Activated T-cell treated with anti-CD3 and anti-CD28 coated beads, Interleukin-2, amount 50 U/mL, for 48 hours (primary cell): Measurements from ENCODE around the gene NEK7.
"Not testable (repeated sequence)": the region's sequence is repeated elsewhere in the genome, so short reads cannot be mapped to it uniquely, and the experiment has no call there.

Source experiments
- DNase-seq, 2 experiments: peaks; one replicate each; pipeline ENCODE4 v3.0.0-alpha.2; 2020

The NEK7 gene

GRCh38 chr1:198212126-198212525 is 55.3 kb downstream of the NEK7 start:
- no peak for DNase-seq

- DNase-seq, result no peak
Observed at GRCh38 chr1:198212675-198213074, 55.9 kb downstream of the NEK7 start.

GRCh38 chr1:198214924-198215323 is 58.1 kb downstream of the NEK7 start:
- DNase-seq, result no peak

GRCh38 chr1:198220428-198220827 is 63.6 kb downstream of the NEK7 start:
- no peak for DNase-seq

GRCh38 chr1:198227010-198227409 is 70.2 kb downstream of the NEK7 start:
- not testable (repeated sequence) for DNase-seq

DNA sequence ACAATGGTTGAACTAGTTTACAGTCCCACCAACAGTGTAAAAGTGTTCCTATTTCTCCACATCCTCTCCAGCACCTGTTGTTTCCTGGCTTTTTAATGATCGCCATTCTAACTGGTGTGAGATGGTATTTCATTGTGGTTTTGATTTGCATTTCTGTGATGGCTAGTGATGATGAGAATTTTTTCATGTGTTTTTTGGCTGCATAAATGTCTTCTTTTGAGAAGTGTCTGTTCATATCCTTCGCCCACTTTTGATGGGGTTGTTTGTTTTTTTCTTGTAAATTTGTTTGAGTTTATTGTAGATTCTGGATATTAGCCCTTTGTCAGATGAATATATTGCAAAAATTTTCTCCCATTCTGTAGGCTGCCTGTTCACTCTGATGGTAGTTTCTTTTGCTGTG is 70.7 kb downstream of the NEK7 start:
- DNase-seq, result not testable (repeated sequence)

DNA sequence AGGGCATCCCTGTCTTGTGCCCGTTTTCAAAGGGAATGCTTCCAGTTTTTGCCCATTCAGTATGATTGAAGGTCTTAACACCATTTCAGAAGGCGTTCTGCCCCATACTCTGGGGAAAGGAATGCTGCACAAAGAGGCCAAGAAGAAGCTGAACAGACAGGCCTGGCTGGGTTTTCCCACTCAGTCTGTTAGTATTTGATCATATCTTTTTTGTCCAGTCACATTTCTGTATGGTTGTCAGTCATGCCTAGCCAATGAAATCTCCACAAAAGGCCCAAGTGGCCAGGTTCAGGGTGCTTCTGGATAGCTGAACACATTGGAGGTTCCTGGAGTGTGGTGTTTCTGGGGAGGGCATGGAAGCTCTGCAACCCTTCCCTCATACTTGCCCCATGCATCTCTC is 72.1 kb downstream of the NEK7 start:
- DNase-seq, result no peak

DNA sequence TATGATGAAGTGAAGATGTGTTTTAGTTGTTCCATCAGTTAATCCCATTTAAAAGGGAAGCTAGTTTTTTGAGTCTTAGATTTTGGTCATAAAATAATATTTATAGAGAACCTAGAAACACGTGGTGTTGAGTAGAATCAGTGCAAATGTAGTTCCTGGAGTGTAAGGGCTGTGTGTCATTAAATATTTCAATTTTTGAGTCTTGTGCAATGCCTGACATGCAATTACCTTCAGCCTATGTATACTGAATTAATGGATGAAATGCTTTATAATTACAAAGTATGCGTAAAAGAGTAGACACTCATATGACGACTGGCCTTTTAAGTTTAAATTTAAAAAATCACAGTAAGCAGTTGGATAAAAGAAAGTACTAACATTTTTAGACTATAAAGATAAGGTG is 75.0 kb downstream of the NEK7 start:
- no peak for DNase-seq

DNA sequence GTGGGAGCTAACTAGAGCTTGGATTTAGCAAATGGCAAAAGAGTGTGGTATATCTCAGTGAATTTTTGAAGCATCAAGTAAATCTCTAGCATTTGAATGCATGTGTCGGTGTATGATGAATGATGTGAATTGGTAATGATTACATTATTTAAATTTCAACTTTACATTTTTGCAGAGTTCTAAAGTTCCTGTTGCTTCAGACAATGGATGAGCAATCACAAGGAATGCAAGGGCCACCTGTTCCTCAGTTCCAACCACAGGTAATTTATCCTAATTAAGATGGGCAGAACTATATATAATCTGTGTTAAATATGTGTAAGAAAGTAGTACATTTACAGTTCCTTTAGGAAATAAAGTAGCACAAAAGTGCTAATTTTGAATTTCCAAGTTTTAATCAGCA is 75.6 kb downstream of the NEK7 start:
- no peak for DNase-seq

- no peak for DNase-seq
Observed at GRCh38 chr1:198232940-198233675, 76.3 kb downstream of the NEK7 start.

- no peak for DNase-seq
Observed at GRCh38 chr1:198234520-198235251, 77.9 kb downstream of the NEK7 start.

DNA sequence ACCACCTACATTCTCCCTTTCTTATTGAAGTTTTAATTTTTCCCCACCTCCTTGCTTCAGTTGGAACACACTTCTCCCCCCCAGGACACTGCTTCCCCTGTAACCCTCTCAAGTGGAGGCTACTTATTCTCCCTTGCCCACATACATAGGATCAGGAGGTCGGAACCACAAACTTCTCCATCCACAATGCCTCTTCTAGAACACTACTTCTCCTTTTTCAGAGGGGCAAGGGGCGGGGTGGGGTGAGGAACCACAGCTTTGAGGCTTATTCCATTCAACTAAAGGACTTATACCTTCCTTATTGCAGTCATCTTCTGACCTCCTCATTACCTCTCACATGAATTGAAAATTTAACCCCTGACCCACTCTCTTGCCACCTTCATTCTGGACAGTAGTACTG is 81.3 kb downstream of the NEK7 start:
- DNase-seq, result no peak

DNA sequence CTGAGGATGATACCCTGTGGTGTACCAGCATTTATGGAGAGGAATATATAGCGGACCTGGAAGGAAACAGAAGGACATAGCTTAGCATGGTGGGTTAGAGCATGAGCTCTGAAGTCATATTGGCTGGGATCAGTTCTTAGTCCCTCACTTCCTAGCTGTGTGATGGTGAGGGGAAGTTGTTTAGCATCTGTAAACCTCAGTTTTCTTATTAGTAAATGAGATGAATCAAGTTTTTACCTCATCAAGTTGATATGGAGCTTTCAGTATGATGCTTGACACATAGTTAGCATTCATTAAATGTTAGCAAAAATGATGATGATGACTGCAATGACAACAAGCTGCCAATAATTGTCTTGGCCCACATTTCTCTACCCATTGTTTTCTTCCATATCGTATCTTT is 84.8 kb downstream of the NEK7 start:
- no peak for DNase-seq

DNA sequence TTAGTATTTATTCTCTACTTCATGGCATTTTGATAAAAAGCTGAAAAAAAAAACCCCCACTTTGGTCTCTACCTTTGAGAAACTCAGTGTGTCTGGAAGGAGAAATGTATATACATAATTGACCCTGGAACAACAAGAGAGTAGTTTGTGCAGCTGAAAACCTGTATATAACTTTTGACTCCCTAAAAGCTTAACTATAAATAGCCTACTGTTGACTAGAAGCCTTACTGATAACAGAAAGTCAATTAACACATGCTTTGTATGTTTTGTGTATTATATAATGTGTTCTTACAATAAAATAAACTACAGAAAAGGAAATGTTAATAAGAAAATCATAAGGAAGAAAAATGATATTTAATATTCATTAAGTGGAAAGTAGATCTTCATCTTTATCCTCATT is 88.0 kb downstream of the NEK7 start:
- DNase-seq, result no peak

DNA sequence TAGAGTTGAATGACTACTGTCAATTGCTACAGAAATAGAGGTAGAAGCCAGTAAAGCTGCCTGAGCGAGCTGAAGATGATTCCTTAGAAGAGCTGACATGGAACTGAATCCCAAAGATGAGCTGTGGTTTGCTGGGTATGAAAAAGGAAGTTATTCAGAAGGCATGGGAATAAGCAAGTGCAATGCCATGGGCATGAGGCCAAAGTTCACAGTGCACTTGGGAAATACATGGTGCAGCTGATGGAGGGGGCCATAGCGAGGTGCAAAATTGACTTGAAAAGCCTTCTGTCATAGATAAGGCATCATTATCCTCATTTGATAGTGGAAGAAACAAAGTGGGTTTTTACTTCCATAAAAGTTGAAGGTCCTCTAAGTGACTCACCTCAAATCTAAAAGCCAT is 88.6 kb downstream of the NEK7 start:
- DNase-seq, result no peak

- no peak for DNase-seq
Observed at GRCh38 chr1:198246337-198246736, 89.5 kb downstream of the NEK7 start.

DNA sequence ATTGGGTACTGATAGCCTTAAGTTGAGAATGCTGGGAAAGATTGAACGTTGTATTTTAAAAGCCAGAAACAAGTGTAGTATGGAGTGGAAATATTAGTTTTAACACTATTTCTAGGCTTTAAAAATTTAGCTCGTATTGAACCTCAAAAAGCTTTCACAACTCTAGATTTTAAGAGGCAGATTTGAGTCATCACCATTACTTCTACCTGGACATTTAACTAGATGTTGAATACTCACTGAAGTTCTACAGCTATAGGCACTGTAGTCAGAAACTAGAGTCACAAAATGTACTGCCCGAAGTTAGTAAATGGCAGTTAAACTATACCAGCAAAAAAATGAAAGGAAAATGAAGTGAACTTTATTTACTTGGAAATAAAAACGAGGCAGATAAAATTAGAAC is 96.5 kb downstream of the NEK7 start:
- no peak for DNase-seq

DNA sequence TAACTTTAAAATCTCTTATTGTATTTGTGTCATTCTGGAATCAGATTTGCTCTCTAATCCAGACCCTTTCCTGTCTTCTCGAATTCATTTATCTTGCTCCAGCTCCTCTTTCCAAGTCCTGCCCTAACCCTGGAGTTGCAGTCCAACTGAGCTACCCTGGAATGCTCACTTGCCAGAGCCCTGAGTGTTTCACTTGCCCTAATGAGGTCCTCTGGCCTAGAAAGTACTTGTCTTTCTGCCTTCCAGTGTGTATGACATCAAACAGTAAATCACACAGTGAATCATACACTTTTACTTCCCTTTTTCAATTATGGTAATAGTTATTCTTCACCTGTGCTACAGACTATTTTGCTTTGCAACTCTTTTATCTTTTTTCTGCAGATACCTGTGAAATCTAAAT is 96.9 kb downstream of the NEK7 start:
- peak; percentile 43 for DNase-seq

DNA sequence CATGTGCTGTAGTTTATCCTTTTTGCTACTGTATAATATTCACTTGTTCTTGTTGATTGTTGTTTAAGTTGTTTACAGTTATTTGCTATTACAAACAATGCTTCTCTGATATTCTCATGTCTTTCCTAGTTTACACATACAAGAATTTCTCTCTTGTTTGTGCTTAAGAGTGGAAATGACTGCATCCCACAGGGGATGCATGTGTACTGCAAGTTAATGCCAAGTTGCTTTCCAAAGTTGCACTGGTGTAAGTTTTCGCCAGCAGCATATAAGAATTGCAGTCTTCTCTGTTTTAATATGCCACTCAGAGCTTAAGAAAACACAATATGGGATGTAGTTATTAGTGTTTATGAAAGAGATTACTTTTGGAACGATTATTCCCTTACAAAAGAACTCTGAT is 97.7 kb downstream of the NEK7 start:
- no peak for DNase-seq

- DNase-seq, result no peak
Observed at GRCh38 chr1:198254948-198255347, 98.2 kb downstream of the NEK7 start.

DNA sequence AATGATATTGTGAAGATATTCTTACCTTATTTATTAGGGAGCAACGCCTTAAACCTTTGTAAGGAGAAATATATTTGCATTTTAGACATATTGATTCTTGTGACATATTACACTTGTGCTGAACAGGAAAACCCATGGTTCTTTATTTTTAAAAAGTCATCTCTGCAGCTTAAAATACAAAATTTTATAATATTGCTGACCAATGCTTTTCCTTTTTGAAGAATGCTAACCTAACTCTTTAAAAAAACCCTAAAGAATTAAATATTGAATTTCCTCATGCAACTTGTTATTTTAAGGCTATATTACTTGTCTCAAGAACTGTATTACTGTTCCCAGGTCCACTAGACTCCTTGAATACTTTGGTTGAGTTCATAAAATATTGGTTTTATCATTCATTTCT is 99.0 kb downstream of the NEK7 start:
- DNase-seq, result no peak

DNA sequence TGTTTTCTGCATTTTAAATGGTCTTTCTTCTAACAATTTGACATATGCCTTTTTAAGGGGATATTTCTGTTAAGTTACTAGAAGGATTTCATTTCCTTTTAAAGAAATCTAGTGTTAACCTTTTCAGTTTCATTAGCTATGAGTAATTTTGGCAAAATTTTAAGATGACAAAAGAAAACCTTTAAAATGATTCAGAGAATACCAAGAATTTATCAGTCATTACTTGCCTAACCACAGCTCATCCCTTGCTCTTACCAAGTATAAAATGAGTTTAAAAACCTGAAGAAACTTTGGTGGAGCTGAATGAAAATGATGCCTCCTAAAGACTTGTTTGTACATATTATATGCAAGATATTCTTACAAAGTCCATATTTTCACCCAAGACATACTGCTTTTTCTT is 101.7 kb downstream of the NEK7 start:
- DNase-seq, result no peak

DNA sequence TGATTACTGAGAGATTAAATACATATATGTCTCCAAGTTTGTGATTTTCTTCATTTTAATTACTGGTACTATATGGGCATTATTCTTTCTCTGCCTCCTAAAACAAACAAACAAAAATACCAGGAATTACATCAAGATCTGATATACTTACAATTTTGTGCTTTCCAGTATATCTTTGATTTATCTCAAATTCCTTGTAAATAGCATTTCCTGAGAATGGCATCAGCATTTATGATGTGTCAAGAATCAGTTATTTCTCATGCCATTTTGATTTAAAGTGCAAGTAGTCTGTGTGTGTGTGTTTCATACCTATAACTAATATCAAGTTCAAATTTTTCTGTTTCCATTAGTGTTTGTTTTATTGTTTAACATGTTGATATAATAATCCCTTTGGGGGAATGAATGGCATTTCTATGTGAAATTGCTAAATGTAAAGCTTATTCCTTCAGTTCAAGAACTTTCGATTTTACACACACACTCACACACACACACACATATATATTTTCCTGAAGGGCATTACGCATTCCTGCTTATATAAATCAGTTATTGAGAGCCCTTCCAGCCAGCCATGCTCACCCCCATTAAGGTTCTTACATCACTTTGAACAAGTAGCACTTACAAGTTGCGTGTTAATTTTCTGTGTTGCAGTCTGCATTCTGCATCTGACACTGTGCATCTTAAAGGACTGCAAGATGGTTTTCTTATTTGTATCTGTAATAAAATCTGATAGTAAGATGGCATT is 102.7 kb downstream of the NEK7 start:
- no peak for DNase-seq

- no peak for DNase-seq
Observed at GRCh38 chr1:198261886-198262285, 105.1 kb downstream of the NEK7 start.
